Activated T-cell treated with anti-CD3 and anti-CD28 coated beads for 24 hours (primary cell): ENCODE measurements around the gene TSSK6.
"Not testable (repeated sequence)": the region's sequence is repeated elsewhere in the genome, so short reads cannot be mapped to it uniquely, and the experiment has no call there.

ENCODE experiments used
- DNase-seq: peaks from one replicate; pipeline ENCODE4 v3.0.0-alpha.2; 2020; ENCODE audit warnings: low read depth

TSSK6 gene

DNA sequence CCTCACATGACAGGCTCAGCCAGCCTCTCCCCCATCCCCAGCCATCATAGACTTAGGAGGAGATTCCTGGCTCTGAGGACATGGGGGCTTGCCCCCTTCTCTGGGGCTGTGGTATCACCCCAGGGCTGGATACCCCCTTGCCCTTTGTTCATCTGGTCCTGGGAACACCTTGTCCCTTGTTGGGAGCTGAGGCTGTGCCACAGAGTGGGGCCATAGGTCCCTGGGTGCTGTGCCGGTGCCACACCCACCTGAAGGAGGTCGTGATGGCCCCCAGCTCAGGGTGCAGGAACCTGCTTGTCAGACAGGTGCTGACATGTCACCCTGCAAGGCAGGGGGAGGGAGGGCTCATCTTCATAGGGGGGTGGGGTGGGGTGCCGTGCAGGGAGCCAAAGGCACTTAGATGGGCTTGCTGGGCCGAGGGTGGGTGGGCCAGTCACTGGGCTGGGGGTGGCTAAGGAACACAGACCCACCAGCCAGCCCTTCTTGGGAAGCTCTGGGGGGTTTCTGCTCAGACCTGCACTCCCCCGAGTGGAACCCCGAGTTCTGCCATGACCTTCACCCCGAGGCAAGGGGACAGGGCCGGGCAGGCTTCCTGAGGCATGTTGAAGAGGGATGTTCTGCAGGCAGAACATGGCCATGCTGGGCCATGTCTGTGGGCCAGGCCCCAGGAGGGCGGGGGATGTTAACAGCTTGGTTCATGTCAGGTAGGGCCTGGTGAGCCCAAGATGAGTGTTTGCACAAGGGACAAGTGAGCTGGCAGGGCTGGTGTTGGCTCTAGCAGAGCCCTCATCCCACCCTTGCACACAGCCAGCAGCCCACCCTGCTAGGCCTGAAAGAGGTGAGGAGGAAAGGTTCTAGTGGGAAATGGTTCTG is 28.0 kb downstream of the TSSK6 start:
- no peak for DNase-seq

DNA sequence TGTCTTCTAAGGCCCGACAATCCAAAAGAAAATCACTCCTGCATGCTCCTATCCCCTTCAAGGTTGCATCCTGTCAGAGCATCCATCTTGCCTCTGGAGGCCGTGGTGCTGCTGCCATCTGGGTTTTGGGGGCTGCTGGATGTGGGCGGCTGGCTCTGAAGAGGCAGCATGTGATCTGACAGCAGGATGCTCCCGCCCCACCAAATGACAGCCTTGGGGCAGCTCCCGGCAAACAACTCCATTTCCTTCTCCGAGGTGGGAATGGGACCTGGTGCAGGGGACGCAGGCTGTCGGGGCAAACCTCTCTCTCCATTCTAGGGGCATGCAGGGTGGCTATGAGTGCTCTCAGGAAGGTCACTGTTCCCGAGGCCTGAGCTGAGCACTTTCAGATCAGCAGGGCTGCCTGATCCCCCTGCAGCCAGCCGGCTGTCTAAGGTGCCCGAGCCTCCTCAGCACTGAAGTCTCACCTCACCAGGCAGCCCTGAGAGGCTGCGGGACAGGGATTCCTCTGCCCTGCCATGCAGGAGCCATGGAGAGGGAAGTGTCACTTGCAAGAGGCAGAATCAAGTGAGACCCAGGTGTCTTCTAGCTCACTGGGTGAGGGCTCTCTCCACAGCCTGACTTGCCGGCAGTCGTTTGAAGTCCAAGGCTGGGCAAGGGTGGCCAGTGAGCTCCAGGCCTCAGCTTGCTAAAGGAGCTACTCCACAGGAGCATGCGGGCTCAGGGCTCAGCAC is 28.8 kb downstream of the TSSK6 start:
- no peak for DNase-seq

DNA sequence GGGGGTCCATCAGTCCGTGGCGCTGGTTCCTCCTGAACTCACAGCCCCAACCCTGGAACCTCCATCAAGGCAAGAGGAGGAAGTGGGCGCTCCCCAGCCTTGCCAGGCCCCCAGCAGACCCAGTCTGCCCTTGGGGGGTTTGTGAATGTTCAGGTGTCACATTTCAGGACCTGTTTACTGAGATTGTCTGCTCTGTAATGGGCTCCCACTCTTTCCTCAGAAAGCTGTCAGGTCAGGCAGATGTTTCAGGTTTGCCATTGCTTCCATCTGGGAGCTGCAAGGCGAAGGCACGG is 29.4 kb downstream of the TSSK6 start:
- DNase-seq, result no peak

GRCh38 chr19:19485161-19485997 is 30.0 kb downstream of the TSSK6 start:
- no peak for DNase-seq

GRCh38 chr19:19482809-19483596 is 32.3 kb downstream of the TSSK6 start:
- DNase-seq, result no peak

DNA sequence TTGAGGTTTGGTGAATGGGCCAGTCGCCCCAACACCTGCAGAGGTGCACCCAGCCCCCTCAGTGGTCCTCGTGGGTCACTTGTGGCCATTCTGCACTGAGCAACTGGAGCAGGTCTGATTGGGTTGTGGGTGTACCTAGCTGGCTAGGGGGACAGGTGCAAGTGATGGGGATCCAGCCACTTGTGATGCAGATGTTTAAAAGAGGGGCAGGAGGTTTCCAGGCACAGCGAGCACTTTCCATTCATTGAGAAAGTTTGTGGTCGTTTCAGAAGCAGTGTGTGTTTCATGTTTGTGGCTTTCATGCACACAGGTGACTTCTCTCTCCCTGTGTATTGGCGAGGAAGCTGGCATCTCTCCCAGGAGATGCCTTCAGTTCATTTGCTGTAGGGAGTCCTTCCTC is 34.7 kb downstream of the TSSK6 start:
- DNase-seq, result no peak

- DNase-seq, result no peak
Measured at GRCh38 chr19:19477705-19478383, 37.5 kb downstream of the TSSK6 start.

GRCh38 chr19:19475849-19476828 is 39.2 kb downstream of the TSSK6 start:
- DNase-seq, result no peak

GRCh38 chr19:19475015-19475765 is 40.2 kb downstream of the TSSK6 start:
- no peak for DNase-seq

- not testable (repeated sequence) for DNase-seq
Measured at GRCh38 chr19:19472106-19472505, 43.2 kb downstream of the TSSK6 start.

DNA sequence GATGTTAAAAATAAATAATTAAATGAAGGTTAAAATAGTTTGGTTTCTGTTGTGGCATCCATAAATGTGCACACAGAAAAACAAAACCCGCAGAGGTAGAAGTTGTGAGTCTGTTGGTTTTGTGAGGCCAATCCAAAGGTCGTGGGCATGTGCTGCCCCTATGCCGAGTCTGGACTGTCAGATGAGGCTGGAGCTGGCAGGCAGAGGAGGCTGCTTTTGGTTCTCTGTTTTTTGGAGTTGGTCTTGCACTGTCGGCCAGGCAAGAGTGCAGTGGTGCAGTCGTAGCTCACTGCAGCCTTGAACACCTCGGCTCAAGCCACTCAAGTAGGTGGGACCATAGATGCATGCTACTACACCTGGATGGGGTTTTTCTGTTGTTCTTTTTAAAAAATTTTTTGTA is 43.7 kb downstream of the TSSK6 start:
- DNase-seq, result no peak

- DNase-seq, result no peak
Measured at GRCh38 chr19:19470579-19470978, 44.8 kb downstream of the TSSK6 start.

- DNase-seq, result no peak
Measured at GRCh38 chr19:19468424-19469050, 46.8 kb downstream of the TSSK6 start.

DNA sequence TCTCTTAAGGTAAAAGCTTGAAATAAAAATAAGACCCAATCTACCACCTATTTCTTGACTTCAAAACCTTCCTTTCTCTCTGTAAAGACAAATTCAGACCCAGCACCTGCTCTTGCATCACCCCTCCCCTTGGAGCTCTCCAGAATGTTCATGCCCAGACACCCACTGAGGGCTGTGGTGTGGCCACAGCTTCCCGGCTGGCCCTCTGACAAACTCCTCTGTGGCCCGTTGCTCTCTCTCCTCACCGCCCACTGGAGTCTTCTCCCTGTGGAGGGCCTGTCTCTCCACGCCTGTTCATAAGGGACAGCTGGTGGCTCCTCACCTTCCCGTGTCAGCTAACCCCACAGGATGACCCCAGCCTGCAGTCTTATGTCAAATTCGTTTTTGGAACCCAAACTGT is 49.1 kb downstream of the TSSK6 start:
- no peak for DNase-seq

DNA sequence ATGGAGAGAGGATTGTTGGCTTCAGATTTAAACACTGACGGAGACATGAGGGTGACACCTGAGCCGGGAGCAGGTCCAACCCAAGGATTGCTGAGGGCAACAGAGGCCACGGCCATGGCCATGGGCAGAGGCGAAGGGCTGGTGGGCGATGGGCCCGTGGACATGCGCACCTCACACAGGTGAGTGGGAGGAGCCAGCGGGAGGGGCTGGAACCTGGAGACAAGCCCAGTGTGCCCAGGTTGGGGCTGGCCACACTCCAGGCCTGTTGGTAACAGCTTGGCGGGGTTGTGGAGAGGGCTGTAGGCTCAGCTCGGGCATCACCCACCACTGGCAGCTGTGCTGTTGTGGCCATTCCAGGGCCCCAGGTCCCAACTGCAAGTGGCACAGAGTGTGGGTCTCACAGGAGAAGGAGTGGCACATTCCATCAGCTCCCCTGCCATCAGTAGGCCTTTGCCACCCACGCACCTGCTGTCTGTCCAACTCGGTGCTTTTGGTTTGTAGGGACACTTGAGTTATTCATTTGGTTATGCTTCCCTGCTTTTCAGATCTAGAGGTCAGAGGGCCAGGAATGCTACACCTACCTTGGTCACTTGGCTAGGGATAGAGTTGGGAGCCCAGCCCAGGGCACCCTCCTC is 49.8 kb downstream of the TSSK6 start:
- DNase-seq, result no peak

- no peak for DNase-seq
Measured at GRCh38 chr19:19464339-19465098, 50.8 kb downstream of the TSSK6 start.
